ENCODE results near the gene ALDH1A2.
A peak's percentile ranks its signal among the peaks of the same experiment; 100 is the strongest.
"Not testable (repeated sequence)": the region's sequence is repeated elsewhere in the genome, so short reads cannot be mapped to it uniquely, and the experiment has no call there.

The ALDH1A2 gene

GRCh38 chr15:58002338-58003126, 63.0 kb downstream of the ALDH1A2 start:
- DNase-seq (ENCODE audit: low spot score) (no peak), FAIRE-seq (peak; percentile 32)

GRCh38 chr15:57999699-58000098, 65.8 kb downstream of the ALDH1A2 start:
- not testable (repeated sequence) for FAIRE-seq; DNase-seq (ENCODE audit: low spot score)

GRCh38 chr15:57996561-57996960, 69.0 kb downstream of the ALDH1A2 start:
- DNase-seq (ENCODE audit: low spot score): no peak
- no peak for FAIRE-seq

DNA sequence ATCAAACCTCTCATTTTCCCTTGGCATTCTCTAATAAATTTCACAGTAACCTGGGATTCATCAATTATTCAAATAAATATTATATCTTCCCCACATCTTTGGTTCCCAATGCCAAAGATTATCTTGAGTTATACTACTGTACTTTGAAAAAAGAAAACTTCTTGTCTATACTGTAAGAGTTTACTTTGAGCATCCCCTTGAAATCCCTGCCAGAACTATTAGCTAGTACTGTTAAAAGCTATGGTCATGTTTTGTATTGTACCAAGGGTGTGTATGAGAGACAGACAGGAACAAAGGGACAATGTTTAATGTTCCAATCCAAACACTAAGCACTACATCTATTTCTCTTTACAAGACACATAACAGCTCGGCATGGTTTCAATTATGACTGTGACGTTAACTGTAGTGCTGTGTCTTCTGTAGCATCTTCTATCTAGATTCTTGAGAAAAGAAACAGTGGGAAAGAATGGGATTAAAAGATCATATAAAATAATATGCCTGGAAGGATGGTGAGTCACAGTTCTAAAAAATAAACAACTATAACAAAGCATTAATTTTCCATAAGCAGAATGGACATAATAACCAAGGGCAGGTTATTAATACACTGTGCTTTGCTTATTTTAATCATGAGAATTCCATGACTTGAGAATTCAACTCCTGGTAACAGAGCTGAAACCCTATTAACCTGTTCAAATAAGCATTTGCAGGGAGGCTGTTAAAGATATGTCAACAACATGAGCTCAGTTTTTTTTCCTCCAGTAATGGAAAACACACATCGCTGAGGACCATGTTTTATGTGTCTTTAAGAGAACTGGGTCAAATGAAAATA, 71.1 kb downstream of the ALDH1A2 start:
- DNase-seq (ENCODE audit: low spot score) (no peak), FAIRE-seq (peak; percentile 56)

DNA sequence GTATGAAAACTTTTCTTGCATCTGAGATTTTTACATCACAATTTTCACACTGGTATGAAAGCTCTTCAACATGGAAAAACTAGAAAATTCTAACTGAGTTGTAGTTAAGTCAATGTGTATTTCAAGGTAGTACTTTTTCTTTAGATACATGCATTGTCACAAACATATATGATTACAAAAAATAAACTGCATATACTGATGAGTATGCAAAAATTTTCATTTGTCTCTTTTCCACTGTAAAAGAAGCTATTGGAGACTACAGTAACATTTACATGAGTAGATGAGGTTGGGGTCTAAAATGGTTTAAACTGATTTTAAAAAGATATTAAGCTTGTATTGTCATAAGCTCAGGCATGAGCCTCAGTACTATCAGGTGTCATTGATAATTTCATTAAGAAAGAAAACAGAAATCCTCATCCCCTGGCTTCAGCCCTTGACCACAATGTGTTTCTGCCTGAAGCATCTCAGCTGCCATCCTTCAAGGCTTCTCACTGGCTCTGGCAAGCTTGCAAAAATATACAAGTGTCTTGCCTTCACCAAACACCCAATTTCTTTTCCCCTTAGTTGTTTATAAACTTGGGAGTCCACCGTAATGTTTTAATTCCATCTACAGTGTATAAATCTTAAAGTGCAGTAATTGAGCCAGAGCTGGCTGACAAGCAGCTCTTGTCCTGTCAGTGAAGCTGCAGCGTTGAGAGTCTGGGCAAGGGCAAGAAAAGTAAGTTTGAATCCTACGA, 71.9 kb downstream of the ALDH1A2 start:
- no peak for FAIRE-seq
- no peak for DNase-seq (ENCODE audit: low spot score)

DNA sequence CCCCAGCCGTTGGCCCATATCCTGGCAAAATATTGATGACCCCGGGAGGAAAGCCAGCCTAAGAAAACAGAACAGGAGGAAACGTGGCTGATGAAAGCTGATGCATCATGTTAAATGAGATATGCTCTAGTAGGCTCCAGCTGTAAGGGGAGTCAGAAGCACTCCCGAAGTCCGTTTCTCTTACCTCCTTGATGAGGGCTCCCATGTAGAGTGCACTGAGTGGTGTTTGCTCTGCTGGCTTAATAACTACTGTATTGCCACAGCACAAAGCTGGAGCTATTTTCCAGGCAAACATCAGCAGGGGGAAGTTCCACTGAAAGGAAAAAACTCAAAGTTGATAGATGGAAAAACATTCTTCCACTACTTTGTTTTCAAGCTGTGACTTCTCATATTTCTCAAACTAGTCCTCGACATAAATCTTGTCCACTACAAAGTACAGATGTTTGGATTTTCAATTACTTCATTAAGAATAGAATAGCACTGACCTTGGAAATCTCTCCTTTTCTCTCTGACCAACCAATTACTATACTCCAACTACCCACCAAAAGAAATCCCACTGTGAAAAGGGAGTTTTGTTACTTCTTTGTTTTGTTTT, 72.7 kb downstream of the ALDH1A2 start:
- DNase-seq (ENCODE audit: low spot score) (no peak), FAIRE-seq (no peak)

DNA sequence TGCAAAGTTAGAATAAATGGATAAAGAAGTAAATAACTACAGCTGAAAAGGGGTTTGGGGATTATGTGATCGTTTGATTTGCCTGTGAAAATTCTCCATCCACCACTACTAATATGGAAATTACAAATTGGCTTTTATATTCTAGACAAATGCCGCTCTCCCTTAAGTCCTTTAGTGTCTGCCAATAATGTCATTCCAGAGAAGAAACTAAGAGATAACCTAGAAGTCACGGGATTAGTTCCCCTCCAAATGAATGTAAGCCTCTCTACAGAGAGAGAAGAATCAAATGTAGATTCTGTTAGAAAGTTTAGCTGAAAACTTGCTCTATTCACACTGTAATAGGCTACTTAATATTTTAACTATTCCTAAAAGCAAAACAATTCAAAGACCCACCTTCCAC, 92.0 kb downstream of the ALDH1A2 start:
- FAIRE-seq (no peak), DNase-seq (ENCODE audit: low spot score) (no peak)

- DNase-seq (ENCODE audit: low spot score) (no peak), FAIRE-seq (no peak)
Measured at GRCh38 chr15:57972864-57973263, 92.6 kb downstream of the ALDH1A2 start.

DNA sequence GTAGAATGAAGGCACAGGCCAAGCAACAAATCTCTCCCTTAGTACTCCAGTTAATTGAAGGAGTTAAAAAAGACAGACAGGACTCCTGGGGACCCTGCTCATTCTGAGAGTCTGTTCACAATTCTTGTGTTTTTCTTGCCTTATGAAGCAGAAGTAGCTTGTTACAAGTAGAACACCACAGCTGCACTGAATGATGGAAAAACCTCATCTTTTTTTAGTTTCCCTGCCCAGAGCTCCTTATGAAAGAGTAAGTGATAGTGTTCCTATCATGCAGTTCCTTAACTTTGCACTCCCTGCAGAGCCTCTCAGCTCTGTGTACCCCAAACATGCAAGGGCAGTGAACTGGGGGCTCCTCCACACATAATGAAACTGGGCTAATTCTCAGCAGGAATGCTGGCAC, 95.5 kb downstream of the ALDH1A2 start:
- FAIRE-seq: no peak
- no peak for DNase-seq (ENCODE audit: low spot score)

DNA sequence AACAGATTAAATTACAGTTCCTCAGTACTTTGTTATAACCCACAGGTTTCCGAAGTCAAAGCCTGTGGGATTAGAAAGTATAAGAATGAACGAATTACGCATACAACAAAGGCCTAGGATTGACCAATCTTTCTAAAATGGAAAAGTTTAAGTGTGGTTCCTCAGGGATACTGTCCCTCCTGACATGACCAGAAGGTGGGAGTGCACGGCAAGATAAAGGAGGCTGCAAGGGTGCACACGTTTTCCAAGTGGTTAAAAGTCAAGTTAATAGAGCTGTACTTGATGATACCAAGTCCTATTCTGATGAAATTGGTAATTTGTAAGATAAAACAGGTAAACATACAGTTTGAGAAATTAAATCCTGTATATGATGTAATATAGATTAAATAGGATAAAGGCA, 96.2 kb downstream of the ALDH1A2 start:
- no peak for FAIRE-seq

GRCh38 chr15:57962887-57963286, 102.6 kb downstream of the ALDH1A2 start:
- DNase-seq (ENCODE audit: low spot score) (no peak), FAIRE-seq (no peak)

More for the DNA sequence above, 96.2 kb downstream of the ALDH1A2 start:
- no peak for DNase-seq (ENCODE audit: low spot score)

DNA sequence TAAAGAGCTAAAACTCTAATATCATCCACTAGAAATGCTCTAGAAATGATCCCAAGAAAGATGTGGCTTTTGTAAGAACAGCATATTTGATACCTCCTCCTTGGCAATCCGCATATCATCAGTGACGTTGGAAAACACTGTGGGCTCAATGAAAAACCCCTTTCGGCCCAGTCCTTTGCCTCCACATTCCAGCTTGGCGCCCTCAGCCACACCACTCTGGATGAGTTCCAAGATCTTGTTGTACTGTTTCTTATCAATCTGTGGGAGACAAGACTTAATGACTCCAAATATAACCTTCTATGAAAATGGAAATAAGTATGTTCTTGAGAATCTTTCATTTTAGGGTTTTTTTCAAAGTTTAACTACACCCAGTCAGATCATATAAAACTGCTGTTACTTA, 103.6 kb downstream of the ALDH1A2 start:
- no peak for FAIRE-seq
- DNase-seq (ENCODE audit: low spot score): no peak

DNA sequence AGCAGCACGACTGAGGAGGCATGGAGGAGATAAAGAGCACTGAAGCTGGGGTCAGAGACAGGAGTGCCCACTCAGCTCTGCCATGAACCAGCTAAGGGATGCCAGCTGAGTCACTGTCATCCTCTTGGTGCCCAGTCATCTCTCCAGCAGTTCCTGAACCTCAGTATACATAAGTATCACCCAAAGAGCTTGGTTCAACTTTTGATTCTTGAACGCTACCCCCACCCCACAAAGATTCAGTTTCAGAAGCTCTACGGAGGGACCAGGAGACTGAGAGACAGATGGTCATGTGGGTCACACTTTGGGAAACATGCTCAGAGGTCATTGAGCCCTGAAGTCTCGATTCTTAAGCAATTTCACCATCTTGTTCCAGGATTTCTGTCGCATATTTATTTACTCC, 108.4 kb downstream of the ALDH1A2 start:
- FAIRE-seq (no peak), DNase-seq (ENCODE audit: low spot score) (no peak)

DNA sequence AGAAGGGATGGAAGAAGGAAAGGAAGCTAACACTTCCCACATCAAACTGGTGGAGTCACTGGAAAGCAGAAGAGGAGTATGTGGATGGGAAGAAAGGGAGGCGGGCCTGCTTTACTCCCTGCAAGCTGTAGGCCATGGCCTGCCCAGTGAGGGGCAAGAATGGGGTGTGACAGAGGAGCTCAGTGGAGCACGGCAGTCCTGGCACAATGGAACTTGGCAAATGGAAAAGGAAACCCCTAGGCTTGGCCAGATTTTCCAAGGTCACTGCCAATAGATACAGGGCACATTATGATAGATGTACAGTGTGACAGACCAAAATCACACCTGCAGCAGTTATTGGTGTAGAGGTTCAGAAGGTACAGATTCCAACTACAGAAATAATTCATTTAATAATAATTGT, 111.6 kb downstream of the ALDH1A2 start:
- no peak for FAIRE-seq
- no peak for DNase-seq (ENCODE audit: low spot score)

DNA sequence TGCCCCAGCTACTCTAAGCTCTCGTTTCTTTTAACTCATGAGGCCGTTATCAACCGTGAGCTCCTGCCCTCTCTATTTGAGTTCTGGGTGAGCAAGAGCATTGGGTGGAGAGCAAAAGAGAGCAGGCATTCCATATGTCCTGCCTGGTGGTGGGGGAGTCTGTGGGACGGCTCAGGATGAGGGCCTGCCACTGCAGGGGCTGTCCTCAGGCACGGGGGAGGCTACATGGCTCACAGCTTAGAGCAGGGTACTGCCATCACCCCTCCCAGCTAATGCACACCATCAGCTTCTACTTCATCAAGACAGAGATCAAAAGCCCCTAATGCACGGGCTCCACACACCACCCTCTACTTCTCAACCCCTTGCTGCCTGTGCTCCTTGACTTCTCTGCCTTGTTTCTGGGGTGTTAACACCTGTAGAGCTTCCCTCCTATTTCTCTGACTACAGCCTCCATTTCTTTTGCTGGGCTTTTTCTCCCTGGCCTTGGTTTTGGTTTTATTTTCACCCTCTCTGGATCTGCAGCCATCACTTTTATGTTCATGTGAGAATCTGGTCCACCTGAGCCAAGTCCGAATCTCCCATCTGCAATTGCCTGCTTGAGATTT, 114.1 kb downstream of the ALDH1A2 start:
- DNase-seq (ENCODE audit: low spot score) (no peak), FAIRE-seq (peak; percentile 37)

DNA sequence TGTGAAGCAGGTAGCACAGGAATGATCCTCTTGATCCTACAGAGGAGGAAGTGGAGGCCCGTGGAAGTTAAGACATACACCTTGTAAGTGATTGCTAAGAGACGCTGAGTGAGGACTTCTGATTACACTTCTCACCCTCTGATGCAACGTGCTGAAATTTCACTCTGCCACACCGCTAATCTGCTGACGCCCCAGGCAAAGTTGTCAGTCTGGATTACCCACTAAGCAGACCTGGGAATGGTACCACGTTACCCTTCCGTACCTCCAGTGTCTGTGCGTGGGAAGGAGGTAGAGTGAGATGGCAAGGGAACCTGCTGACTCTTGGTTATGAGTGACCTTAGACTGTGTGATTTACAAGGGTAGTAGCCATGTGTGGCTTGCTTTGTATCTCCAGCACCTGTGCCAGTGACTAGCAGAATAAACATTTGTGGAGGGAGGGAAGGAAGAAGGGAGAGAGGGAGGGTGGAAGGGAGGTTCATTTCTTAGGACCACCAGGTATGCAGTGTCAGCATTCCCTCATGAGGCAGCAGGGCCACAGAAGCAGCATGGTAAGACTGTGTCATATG, 115.0 kb downstream of the ALDH1A2 start:
- peak; percentile 86 for FAIRE-seq
- DNase-seq (ENCODE audit: low spot score): no peak

GRCh38 chr15:57949374-57949943, 116.1 kb downstream of the ALDH1A2 start:
- DNase-seq (ENCODE audit: low spot score) (no peak), FAIRE-seq (no peak)

GRCh38 chr15:57948351-57949289, 116.9 kb downstream of the ALDH1A2 start:
- DNase-seq (ENCODE audit: low spot score) (no peak), FAIRE-seq (no peak)

- DNase-seq (ENCODE audit: low spot score) (no peak), FAIRE-seq (no peak)
Measured at GRCh38 chr15:57947781-57948180, 117.7 kb downstream of the ALDH1A2 start.
